Activated CD8-positive, alpha-beta T cell treated with anti-CD3 and anti-CD28 coated beads, Interleukin-2, amount 10 ng/mL, durations not matched to agents 7 days and 5 days (primary cell): ENCODE measurements around the gene TXN2. TPM values are rescaled to one million over a fixed set of nuclear protein-coding genes. Genes with fewer than 3 reads are reported as not detected.
"Not testable (repeated sequence)": the region's sequence is repeated elsewhere in the genome, so short reads cannot be mapped to it uniquely, and the experiment has no call there.

Source experiments
- ATAC-seq: fragments of 150-1000 bp; cut with Tn5 transposase; one replicate; pipeline ENCODE4 v1.10.0; 2021; ENCODE audit warnings: moderate library complexity
- CTCF ChIA-PET: fragments of 350-600 bp; sonication (Branson Sonifier 250); formaldehyde crosslinking; loops from one replicate; lab custom pipeline; 2021; ENCODE audit warnings: antibody characterized with exemption; lab: Charles Lee
- POLR2A ChIA-PET: fragments of 350-600 bp; sonication (Branson Sonifier 250); formaldehyde crosslinking; loops from one replicate; lab custom pipeline; 2021; ENCODE audit warnings: antibody characterized with exemption; lab: Charles Lee
- DNase-seq: peaks from one replicate; pipeline ENCODE4 v3.0.0-alpha.2; 2020
- H3K27ac Mint-ChIP-seq: one replicate; pipeline ENCODE4 v1.8.0; 2021; ENCODE audit warnings: mild to moderate bottlenecking, mixed read lengths
- H3K27me3 Mint-ChIP-seq: one replicate; pipeline ENCODE4 v1.8.0; 2021; ENCODE audit warnings: low read depth, mixed read lengths
- H3K36me3 Mint-ChIP-seq: one replicate; pipeline ENCODE4 v1.8.0; 2021; ENCODE audit warnings: low read depth, mixed read lengths
- H3K4me1 Mint-ChIP-seq: one replicate; pipeline ENCODE4 v1.8.0; 2021; ENCODE audit warnings: low read depth, mixed read lengths
- H3K4me3 Mint-ChIP-seq: one replicate; pipeline ENCODE4 v1.8.0; 2021; ENCODE audit warnings: mild to moderate bottlenecking, mixed read lengths
- H3K9me3 Mint-ChIP-seq: one replicate; pipeline ENCODE4 v1.8.0; 2022; ENCODE audit warnings: mixed read lengths; ENCODE audit not compliant: insufficient read depth
- total RNA-seq, 2 experiments: library from RNA; stranded (reverse); gene quantifications; one replicate each; pipeline ENCODE4 v1.2.3, GENCODE V29; 2021

TXN2 gene, protein sequence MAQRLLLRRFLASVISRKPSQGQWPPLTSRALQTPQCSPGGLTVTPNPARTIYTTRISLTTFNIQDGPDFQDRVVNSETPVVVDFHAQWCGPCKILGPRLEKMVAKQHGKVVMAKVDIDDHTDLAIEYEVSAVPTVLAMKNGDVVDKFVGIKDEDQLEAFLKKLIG
- 10 to 100 TPM; 74.1 to 78.4 TPM for total RNA-seq

DNA sequence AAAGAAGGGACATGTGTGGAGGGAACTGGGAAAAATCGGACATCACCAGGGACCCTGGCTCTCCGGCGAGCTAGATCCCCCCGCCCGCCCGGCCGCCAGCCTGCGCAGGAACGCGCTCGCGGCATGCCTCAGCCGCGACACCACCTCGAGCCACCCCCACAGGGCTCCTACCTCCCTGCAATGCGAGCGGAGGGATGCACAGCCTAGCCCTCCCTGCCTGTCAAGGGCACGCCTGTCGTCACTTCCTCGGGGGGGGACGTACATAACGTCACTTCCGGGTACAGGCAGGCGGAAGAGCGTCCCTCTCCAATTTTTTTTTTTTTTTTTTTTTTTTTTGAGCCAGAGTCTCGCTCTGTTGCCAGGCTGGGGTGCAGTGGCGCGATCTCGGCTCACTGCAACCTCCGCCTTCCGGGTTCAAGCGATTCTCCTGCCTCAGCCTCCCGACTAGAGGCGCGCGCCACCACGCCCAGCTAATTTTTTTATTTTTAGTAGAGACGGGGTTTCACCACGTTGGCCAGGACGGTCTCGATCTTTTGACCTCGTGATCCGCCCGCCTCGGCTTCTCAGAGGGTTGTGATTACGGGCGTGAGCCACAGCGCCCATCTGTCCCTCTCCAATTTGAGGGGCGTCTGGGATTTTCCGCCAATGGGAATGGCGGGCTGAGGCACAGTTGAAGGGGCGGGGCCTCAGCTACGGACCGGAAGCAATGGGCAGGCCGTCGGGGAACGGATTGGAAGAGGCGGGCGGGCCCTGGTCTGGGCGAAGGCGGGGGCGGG lies at the start of gene TXN2:
TXN2 (minus strand) TSS at position 248 of the 776 bp plus-strand sequence. CDS start 803 bp downstream, outside the sequence.
- POLR2A ChIA-PET: interaction anchor here (0.8 to 1.6 kb wide), 13 partner anchors 12 to 242 kb away, joined by 3 to 6 read pairs (median 4); partner anchors contain the start of genes APOL2, EIF3D, FOXRED2 and MYH9
- Mint-ChIP-seq H3K4me1 (peaks cover 22% of the 10 kb centered on the region), H3K36me3 (peaks cover 34% of the 10 kb centered on the region), H3K4me3 (peak within 1 kb of the TSS; percentile 97), H3K9me3 (no peaks in the 10 kb centered on the region), H3K27ac (peak within 1 kb of the TSS; percentile 96), H3K27me3 (no peaks in the 10 kb centered on the region)
- peak; percentile 93 for ATAC-seq
- CTCF ChIA-PET: interaction anchor here (1.3 to 2.6 kb wide), 4 partner anchors 11 to 287 kb away, joined by 3 to 13 read pairs (median 4); no protein-coding TSS in a partner anchor
- DNase-seq: peak; percentile 97

DNA sequence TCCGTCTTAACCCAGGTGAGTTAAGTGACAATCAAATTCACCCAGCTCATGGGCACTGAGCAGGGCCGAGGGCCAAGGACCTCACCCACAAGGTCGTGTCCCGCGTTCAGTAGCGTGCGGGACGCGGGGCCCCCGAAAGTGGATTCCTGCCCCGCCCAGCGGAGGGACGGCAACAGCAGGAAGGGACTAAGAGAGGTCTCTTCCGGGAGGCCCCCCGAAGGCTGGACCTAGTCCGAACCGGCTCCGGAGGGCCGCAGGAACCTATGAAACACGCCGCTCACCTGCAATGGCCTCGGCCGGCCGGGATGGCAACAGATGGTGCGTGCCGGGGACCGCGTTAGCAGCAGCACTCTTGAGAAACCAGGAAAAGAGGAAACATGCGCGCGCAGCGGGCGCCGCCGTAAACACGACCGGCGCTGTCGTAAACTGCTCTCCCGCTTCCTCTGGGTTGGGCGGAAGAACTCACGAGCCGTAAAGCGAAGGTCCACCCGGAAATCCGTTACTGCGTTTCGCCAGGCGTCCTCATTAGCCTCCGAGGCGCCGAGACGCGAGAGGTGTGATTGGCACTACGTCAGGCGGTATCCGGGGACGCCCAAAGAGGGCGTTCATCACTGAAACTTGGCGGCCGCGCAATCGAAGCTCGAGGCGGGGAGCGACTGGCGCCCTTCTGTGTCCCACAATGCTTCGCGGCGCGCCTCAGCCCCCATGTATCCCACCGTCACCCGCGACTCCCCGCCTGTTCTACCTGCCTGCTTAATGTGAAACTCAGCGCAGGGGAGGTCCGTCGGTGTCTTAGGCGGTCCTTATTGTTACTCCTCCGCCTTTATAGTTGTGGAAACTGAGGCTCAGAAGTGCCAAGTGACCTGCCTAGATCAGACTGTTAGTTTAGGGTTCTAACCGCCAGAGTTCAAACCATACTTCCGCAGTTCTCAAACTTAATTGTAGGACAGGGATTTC lies 47.6 kb upstream of the TXN2 start, which contains the start of gene EIF3D:
EIF3D (minus strand) TSS at position 372 of the 957 bp plus-strand sequence. CDS start 3,045 bp downstream, outside the sequence.
- Mint-ChIP-seq H3K9me3 (no peaks in the 10 kb centered on the region), H3K27me3 (no peaks in the 10 kb centered on the region), H3K36me3 (peaks cover 28% of the 10 kb centered on the region), H3K27ac (peak within 1 kb of the TSS; percentile 99), H3K4me1 (peaks cover 28% of the 10 kb centered on the region), H3K4me3 (peak within 1 kb of the TSS; percentile 91)
- POLR2A ChIA-PET: interaction anchor here (0.6 to 2.4 kb wide), 17 partner anchors 9 to 636 kb away, joined by 3 to 13 read pairs (median 3); partner anchors contain the start of genes FOXRED2 and TXN2
- peak; percentile 97 for ATAC-seq
- CTCF ChIA-PET: interaction anchor here (0.9 to 3.0 kb wide), 6 partner anchors 13 to 327 kb away, joined by 3 to 13 read pairs (median 4); no protein-coding TSS in a partner anchor
- DNase-seq: peak; percentile 99

GRCh38 chr22:36528341-36528740 lies 46.9 kb upstream of the TXN2 start:
- Mint-ChIP-seq H3K36me3 (peaks cover 36% of the 10 kb centered on the region), H3K4me1 (peaks cover 28% of the 10 kb centered on the region), H3K4me3 (peak overlapping the region; percentile 91), H3K27me3 (no peaks in the 10 kb centered on the region), H3K9me3 (no peaks in the 10 kb centered on the region), H3K27ac (peak overlapping the region; percentile 99)
- no peak for DNase-seq
- ATAC-seq: no peak
- ChIA-PET POLR2A (interaction anchor here (0.6 to 2.4 kb wide), 5 partner anchors 18 to 557 kb away, joined by 3 to 13 read pairs (median 4); partner anchors contain the start of gene FOXRED2), CTCF (interaction anchor here (0.9 to 3.0 kb wide), 5 partner anchors 17 to 328 kb away, joined by 3 to 13 read pairs (median 3); partner anchors contain the start of gene FOXRED2)

DNA sequence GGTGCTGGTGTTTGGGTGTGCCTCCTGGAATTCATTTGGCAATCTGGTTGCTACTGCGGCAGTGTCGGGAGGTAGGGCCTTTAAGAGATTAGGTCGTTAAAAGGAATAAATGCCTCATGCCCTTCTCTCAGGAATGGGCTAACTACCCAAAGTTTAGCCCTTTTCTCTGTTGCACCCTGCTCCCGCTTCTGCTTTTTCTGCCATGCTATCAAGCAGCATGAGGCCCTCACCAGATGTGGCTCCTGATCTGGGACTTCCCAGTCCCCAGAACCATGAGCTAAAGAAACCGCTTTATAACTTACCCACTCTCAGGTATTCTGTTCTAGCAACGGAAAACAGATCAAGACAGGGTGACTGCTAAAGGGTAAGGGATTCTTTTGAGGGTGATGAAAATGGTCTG lies 41.2 kb upstream of the TXN2 start:
- peaks cover 19% of the 10 kb centered on the region for H3K4me1 Mint-ChIP-seq

GRCh38 chr22:36520423-36520822 lies 39.0 kb upstream of the TXN2 start:
- no peaks in the 10 kb centered on the region for H3K9me3 Mint-ChIP-seq
- H3K36me3 Mint-ChIP-seq: peaks cover 80% of the 10 kb centered on the region
- H3K27me3 Mint-ChIP-seq: no peaks in the 10 kb centered on the region
- H3K27ac Mint-ChIP-seq: no peak overlapping the region
- DNase-seq: no peak
- H3K4me3 Mint-ChIP-seq: no peak overlapping the region
- ChIA-PET CTCF (interaction anchor here (1.6 kb wide), 1 partner anchor 10 kb away, joined by 8 read pairs; no protein-coding TSS in a partner anchor), POLR2A (interaction anchor here (1.7 kb wide), 1 partner anchor 10 kb away, joined by 4 read pairs; no protein-coding TSS in a partner anchor)
- peaks cover under 1% of the 10 kb centered on the region for H3K4me1 Mint-ChIP-seq
- no peak for ATAC-seq

More for the DNA sequence above, 41.2 kb upstream of the TXN2 start:
- no peak overlapping the region for H3K4me3 Mint-ChIP-seq
- ChIA-PET CTCF (interaction anchor here (1.2 kb wide), 2 partner anchors 12 to 222 kb away, joined by 3 to 4 read pairs; no protein-coding TSS in a partner anchor), POLR2A (interaction anchor here (0.6 kb wide), 1 partner anchor 215 kb away, joined by 4 read pairs; no protein-coding TSS in a partner anchor)
- no peaks in the 10 kb centered on the region for H3K9me3 Mint-ChIP-seq
- ATAC-seq (no peak), DNase-seq (no peak)
- no peak overlapping the region for H3K27ac Mint-ChIP-seq
- no peaks in the 10 kb centered on the region for H3K27me3 Mint-ChIP-seq
- peaks cover 75% of the 10 kb centered on the region for H3K36me3 Mint-ChIP-seq

- H3K27me3 Mint-ChIP-seq, ATAC-seq: not testable (repeated sequence)
Observed at GRCh38 chr22:36519906-36520305, 38.5 kb upstream of the TXN2 start.

DNA sequence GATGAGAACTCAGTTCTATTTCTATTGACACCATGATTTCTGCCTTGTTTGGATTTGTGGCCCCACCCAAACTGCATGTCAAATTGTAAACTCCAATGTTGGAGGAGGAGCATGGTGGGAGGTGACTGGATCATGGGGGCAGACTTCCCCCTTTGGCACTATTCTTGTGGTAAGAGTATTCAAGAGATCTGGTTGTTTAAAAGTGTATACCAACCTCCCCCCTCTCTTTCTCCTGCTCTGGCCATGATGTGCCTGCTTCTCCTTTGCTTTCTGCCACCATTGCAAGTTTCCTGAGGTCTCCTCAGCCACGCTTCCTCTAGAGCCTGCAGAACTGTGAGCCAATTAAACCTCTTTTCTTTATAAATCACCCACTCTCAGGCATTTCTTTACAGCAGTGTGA lies 33.3 kb upstream of the TXN2 start:
- no peak for DNase-seq
- POLR2A ChIA-PET: no interaction called here

More at GRCh38 chr22:36519906-36520305, 38.5 kb upstream of the TXN2 start:
- H3K4me3 Mint-ChIP-seq, CTCF ChIA-PET, H3K4me1 Mint-ChIP-seq, H3K9me3 Mint-ChIP-seq, DNase-seq, H3K27ac Mint-ChIP-seq: not testable (repeated sequence)
- peaks cover 80% of the 10 kb centered on the region for H3K36me3 Mint-ChIP-seq
- POLR2A ChIA-PET: interaction anchor here (0.6 to 1.7 kb wide), 2 partner anchors 9 to 288 kb away, joined by 4 read pairs; no protein-coding TSS in a partner anchor

GRCh38 chr22:36512991-36513390 lies 31.6 kb upstream of the TXN2 start:
- POLR2A ChIA-PET: interaction anchor here (1.1 kb wide), 1 partner anchor 8 kb away, joined by 3 read pairs; no protein-coding TSS in a partner anchor
- Mint-ChIP-seq H3K4me1 (no peaks in the 10 kb centered on the region), H3K36me3 (peaks cover 70% of the 10 kb centered on the region), H3K9me3 (no peaks in the 10 kb centered on the region), H3K4me3 (no peak overlapping the region), H3K27ac (no peak overlapping the region), H3K27me3 (no peaks in the 10 kb centered on the region)
- DNase-seq (no peak), ATAC-seq (no peak)
- CTCF ChIA-PET: no interaction called here

More for the DNA sequence above, 33.3 kb upstream of the TXN2 start:
- Mint-ChIP-seq H3K4me1 (no peaks in the 10 kb centered on the region), H3K27me3 (no peaks in the 10 kb centered on the region), H3K27ac (no peak overlapping the region), H3K36me3 (peaks cover 79% of the 10 kb centered on the region), H3K9me3 (no peaks in the 10 kb centered on the region), H3K4me3 (no peak overlapping the region)
- ATAC-seq: no peak
- CTCF ChIA-PET: no interaction called here

- Mint-ChIP-seq H3K4me1 (peaks cover 4% of the 10 kb centered on the region), H3K27ac (no peak overlapping the region), H3K36me3 (peaks cover 67% of the 10 kb centered on the region), H3K27me3 (no peaks in the 10 kb centered on the region), H3K4me3 (no peak overlapping the region), H3K9me3 (no peaks in the 10 kb centered on the region)
- CTCF ChIA-PET: no interaction called here
- ATAC-seq: no peak
- no peak for DNase-seq
- POLR2A ChIA-PET: interaction anchor here (1.1 kb wide), 1 partner anchor 9 kb away, joined by 3 read pairs; no protein-coding TSS in a partner anchor
Observed at GRCh38 chr22:36512333-36512732, 30.9 kb upstream of the TXN2 start.
